Kidney (tissue), 14 donors: ENCODE data around the gene KIF2A. TPM values are rescaled to one million over a fixed set of nuclear protein-coding genes. Genes with fewer than 3 reads are reported as not detected.
A peak's percentile ranks its signal among the peaks of the same experiment; 100 is the strongest.

ENCODE experiments used
- DNase-seq, 5 donors: peaks; one replicate each; pipeline ENCODE4 v3.0.0-alpha.2; 2013 to 2020
- FAIRE-seq: peaks from 2 replicates; lab custom pipeline; 2012; peaks lifted over from hg19 to GRCh38; lab: Jason Lieb, UNC
- H3K27ac ChIP-seq, 2 donors: one replicate each; pipeline ENCODE4 v1.7.0; 2013; ENCODE audit warnings: low read depth in 2 of 2, low read length in 2 of 2, inconsistent platforms in 1 of 2
- H3K27me3 ChIP-seq: one replicate; pipeline ENCODE4 v1.7.1; 2013; ENCODE audit warnings: low read length, inconsistent platforms; ENCODE audit not compliant: control insufficient read depth, insufficient read depth
- H3K36me3 ChIP-seq, 3 donors: one replicate each; pipeline versions ENCODE4 v1.7.0 to v1.7.1; 2013; ENCODE audit warnings: low read length in 3 of 3, control low read depth in 1 of 3, inconsistent platforms in 1 of 3; ENCODE audit not compliant: insufficient read depth in 3 of 3, control insufficient read depth in 2 of 3
- H3K4me1 ChIP-seq, 3 donors: one replicate each; pipeline versions ENCODE4 v1.7.0 to v1.7.1; 2013; ENCODE audit warnings: low read length in 3 of 3, inconsistent platforms in 1 of 3, low read depth in 1 of 3; ENCODE audit not compliant: control insufficient read depth in 2 of 3, insufficient read depth in 2 of 3
- H3K4me3 ChIP-seq, 3 donors: one replicate each; pipeline versions ENCODE4 v1.7.0 to v1.8.1; 2013; ENCODE audit warnings: low read length in 3 of 3, control low read depth in 1 of 3, inconsistent platforms in 1 of 3
- H3K9ac ChIP-seq, 3 donors: one replicate each; pipeline versions ENCODE4 v1.7.0 to v1.7.1; 2013; ENCODE audit warnings: low read length in 3 of 3, control low read depth in 1 of 3, inconsistent platforms in 1 of 3
- H3K9me3 ChIP-seq, 3 donors: one replicate each; pipeline versions ENCODE4 v1.7.0 to v1.7.1; 2013; ENCODE audit warnings: low read length in 3 of 3, control low read depth in 1 of 3, inconsistent platforms in 1 of 3; ENCODE audit not compliant: control insufficient read depth in 2 of 3, insufficient read depth in 1 of 3
- CTCF ChIP-seq: IDR thresholded peaks from 3 replicates; pipeline ENCODE4 v1.5.1; 2012; ENCODE audit warnings: mild to moderate bottlenecking, moderate library complexity, borderline replicate concordance; ENCODE audit not compliant: insufficient read depth; ENCODE audit errors: extremely low read depth
- intact Hi-C: fragments of 100-400 bp; cut with DNase I; formaldehyde crosslinking; loops from one replicate; pipeline ENCODE4 v1.11.1; 2022
- polyA plus RNA-seq: library from polyadenylated mRNA; stranded (reverse); fragments of 350-450 nt; fragmentation: Illumina TruSeq; extraction: RNeasy Lipid Tissue Mini Kit (QIAGEN cat#74804); gene quantifications from one replicate; pipeline ENCODE4 v1.2.3, GENCODE V29; 2014; ENCODE audit warnings: low read depth, low replicate concordance; ENCODE audit not compliant: insufficient read depth
- total RNA-seq: library from RNA; stranded (reverse); fragmentation: NEBNext Ultra II Directional; extraction: Animal tissue kit (Norgen Biotek cat#: 25700); gene quantifications from one replicate; pipeline ENCODE4 v1.2.1, GENCODE V29; 2021
- donor health status: control.
- donor health status: control.
- donor health status: control.
- donor health status: control.
- donor health status: control.
- donor health status: DM: yes; HTN: yes; CAD: no.
- donor health status: Normal renal cell carcinoma (clear cell type).

The KIF2A gene
- total and polyA plus RNA-seq, 2 donors from 2014 or later = 4.6 to 32.4 TPM

- Histone ChIP-seq H3K4me3 (no peak overlapping the region), H3K36me3 (no peaks in the 10 kb centered on the region), H3K27ac (no peak overlapping the region), H3K9me3 (no peaks in the 10 kb centered on the region), H3K27me3 (no peaks in the 10 kb centered on the region), H3K9ac (no peak overlapping the region), H3K4me1 (no peaks in the 10 kb centered on the region)
- FAIRE-seq (no peak), DNase-seq (no peak)
- intact Hi-C loops = no loop called here
- TF ChIP-seq CTCF = no peak
Measured at GRCh38 chr5:62265648-62266112, 40.3 kb upstream of the KIF2A start.

GRCh38 chr5:62266573-62266972 lies 39.4 kb upstream of the KIF2A start:
- Histone ChIP-seq H3K4me3 (no peak overlapping the region), H3K27ac (no peak overlapping the region), H3K9me3 (no peaks in the 10 kb centered on the region), H3K4me1 (no peaks in the 10 kb centered on the region), H3K9ac (no peak overlapping the region), H3K27me3 (no peaks in the 10 kb centered on the region), H3K36me3 (no peaks in the 10 kb centered on the region)
- DNase-seq (no peak), FAIRE-seq (no peak)
- intact Hi-C loops = no loop called here
- no peak for TF ChIP-seq CTCF

- intact Hi-C loops = no loop called here
- peak in 4 of 5 donors; percentile 35 to 92 (median 64) for DNase-seq
- TF ChIP-seq CTCF = no peak
- Histone ChIP-seq H3K36me3 (no peaks in the 10 kb centered on the region), H3K27ac (no peak overlapping the region), H3K9me3 (no peaks in the 10 kb centered on the region), H3K4me3 (no peak overlapping the region), H3K4me1 (no peaks in the 10 kb centered on the region), H3K27me3 (no peaks in the 10 kb centered on the region), H3K9ac (no peak overlapping the region)
- FAIRE-seq = no peak
Measured at GRCh38 chr5:62268234-62268633, 37.8 kb upstream of the KIF2A start.

- FAIRE-seq (no peak), DNase-seq (no peak)
- no peaks in the 10 kb centered on the region for H3K36me3 ChIP-seq
- H3K4me3 ChIP-seq = no peak overlapping the region
- no peaks in the 10 kb centered on the region for H3K9me3 ChIP-seq
- H3K27ac ChIP-seq = no peak overlapping the region
- intact Hi-C loops = no loop called here
- no peaks in the 10 kb centered on the region for H3K27me3 ChIP-seq
- H3K4me1 ChIP-seq = no peaks in the 10 kb centered on the region
- H3K9ac ChIP-seq = no peak overlapping the region
- TF ChIP-seq CTCF = no peak
Measured at GRCh38 chr5:62268792-62269191, 37.2 kb upstream of the KIF2A start.
